ENCODE measurements around the gene PTBP3.

DNA sequence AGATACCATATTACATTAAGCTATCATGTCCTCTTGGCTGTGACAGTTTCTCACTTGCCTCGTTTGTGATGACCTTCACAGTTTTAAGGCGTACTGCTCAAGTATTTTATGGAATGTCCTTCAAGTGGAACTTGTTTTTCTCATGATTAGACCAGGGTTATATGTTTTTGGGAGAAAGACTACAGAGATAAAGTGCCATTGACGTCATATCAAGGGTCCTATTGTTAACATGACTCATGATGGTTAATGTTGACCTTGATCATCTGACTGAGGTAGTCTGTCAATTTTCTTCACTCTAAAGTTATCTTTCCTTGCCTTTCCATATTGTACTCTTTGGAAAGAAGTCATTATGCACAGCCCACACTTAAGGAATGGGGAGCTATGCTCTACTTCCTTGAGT, 17.8 kb upstream of the PTBP3 start:
- TF ChIP-seq, protein P1, sequence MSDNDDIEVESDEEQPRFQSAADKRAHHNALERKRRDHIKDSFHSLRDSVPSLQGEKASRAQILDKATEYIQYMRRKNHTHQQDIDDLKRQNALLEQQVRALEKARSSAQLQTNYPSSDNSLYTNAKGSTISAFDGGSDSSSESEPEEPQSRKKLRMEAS (IDR thresholded peaks at IDR 0.05; ENCODE audit: low read depth, low read length), result no peak
- TF ChIP-seq, protein P2, sequence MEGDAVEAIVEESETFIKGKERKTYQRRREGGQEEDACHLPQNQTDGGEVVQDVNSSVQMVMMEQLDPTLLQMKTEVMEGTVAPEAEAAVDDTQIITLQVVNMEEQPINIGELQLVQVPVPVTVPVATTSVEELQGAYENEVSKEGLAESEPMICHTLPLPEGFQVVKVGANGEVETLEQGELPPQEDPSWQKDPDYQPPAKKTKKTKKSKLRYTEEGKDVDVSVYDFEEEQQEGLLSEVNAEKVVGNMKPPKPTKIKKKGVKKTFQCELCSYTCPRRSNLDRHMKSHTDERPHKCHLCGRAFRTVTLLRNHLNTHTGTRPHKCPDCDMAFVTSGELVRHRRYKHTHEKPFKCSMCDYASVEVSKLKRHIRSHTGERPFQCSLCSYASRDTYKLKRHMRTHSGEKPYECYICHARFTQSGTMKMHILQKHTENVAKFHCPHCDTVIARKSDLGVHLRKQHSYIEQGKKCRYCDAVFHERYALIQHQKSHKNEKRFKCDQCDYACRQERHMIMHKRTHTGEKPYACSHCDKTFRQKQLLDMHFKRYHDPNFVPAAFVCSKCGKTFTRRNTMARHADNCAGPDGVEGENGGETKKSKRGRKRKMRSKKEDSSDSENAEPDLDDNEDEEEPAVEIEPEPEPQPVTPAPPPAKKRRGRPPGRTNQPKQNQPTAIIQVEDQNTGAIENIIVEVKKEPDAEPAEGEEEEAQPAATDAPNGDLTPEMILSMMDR (IDR thresholded peaks at IDR 0.05; ENCODE audit: low read depth, low read length), result no peak

Data from NB4 (cell line).